HG03103 (cell line): ENCODE data around the gene ZC3H18.

Experiments
- ATAC-seq: cut with Tn5 transposase; IDR thresholded peaks from one replicate; pipeline ENCODE4 v1.9.1; 2021; ENCODE audit warnings: low read depth; ENCODE audit not compliant: unreplicated experiment

ZC3H18 gene

DNA sequence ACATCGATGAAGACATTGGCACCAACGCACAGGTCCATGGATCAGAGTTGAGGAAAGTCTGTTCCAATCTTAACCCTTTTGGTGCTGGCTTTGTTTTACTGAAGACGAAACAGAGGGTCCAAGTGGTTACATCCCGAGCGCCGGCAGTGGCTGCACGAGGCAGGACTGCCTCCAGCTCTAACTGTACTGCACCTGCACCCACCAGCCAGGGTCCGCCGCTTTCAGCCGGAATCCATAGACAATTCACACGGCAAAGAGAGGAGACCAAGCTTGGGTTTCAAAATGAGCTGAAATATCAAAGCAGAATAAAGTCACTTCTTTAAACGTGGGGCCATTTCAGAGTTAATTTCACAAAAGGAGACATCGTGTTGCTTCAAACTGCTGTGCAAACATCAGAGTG, 21.2 kb upstream of the ZC3H18 start:
- ATAC-seq: no peak

DNA sequence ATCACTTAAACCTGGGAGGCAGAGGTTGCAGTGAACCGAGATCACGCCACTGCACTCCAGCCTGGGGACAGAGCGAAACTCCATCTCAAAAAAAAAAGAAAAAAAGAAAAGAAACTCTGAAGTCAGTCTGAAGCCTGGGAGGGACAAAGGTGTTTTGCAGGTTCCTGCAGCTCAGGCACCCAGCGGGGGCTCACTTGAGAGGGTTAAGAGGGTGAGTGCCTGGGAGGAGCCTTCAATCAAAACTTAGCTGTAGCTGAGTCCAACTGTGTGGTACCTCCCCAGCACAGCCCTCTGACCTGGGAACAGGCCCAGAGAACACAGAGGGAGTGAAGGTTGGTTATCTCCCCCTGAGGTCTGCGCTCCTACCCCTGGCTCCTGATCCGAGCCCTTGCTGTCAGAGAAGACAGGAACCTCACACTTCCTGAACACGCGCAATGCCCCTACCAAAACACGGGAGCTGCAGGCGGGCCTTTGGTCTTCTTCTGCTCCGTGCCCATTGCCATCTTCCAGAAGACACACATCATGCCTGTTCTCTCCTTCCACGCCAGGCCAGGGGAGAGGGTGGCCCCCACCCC, 20.4 kb upstream of the ZC3H18 start:
- ATAC-seq: no peak

DNA sequence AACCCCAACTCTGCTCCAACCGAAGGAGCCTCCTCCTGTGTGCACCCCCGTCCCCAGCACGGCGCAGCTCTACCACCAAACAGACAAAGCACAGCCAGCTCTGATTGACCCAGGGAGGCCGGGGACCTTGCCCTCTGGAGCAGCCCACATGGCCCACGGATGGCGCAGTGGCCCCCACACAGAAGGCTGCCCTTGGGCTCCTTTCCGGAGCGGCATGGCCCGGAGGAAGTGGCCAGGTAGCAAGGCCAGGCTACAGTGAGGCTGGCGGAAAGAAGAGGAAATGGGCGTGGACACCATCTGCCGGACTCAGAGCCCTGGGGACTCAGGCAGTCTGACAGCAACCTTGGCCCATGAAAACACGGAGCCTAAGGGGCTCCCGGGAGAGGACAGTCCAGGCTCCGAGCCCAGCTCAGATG, 19.9 kb upstream of the ZC3H18 start:
- ATAC-seq: no peak

DNA sequence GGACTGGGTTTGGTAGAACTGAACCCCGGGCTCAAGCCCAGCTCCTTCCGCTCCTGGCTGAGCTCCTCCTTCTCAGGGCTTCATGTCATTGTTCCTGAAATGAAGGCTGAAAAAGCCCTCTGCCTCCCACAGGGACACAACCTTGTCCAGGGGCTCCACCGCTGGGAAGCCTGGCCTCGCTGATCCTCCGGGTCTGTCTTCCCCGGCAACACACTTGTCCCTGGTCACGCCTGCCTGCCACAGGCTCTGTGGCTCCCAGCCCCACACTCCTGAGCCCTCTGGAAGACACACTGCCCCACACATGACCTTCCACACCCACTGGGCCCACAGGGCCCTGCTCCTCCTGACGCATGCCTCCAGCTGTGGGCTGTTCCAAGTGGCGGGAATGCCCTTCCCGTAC, 18.0 kb upstream of the ZC3H18 start:
- ATAC-seq: no peak

DNA sequence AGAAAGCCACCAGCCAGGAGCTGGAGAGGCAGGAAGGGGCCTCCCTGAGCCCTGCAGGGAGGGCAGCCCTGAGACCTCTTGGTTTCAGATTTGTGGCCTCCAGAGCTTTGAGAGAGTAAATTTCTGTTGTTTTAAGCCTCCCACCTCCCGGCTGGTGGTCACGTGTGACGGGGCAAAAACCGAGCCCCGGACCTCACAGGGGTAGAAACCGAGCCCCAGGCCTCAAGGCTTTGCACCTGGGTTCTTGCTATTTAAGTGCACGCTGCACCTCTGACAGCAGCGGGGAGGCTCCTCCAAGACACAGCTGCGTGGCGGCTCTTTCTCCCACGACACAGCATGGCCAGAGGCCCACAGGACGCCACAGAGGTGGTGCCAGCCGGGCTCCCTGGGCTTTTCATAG, 17.4 kb upstream of the ZC3H18 start:
- ATAC-seq: no peak

DNA sequence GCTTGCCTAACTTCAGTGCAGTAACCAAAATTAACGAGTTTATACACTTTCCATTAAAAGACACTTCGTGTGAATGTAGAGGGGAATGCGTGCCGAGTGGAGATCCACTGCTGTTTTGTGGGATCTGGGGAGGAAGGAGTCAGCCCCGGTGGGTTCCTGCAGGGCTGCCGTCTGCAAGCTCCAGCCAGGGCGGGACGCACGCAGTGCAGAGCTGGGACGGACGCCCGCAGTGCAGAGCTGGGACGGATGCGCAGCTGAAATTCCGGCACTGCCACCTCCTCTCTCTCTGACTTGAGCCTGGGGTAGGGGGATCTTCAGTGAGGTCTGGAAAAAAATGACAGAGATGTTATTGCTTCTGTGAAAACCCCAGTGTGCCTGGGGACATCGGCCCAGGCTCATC, 16.5 kb upstream of the ZC3H18 start:
- no peak for ATAC-seq

DNA sequence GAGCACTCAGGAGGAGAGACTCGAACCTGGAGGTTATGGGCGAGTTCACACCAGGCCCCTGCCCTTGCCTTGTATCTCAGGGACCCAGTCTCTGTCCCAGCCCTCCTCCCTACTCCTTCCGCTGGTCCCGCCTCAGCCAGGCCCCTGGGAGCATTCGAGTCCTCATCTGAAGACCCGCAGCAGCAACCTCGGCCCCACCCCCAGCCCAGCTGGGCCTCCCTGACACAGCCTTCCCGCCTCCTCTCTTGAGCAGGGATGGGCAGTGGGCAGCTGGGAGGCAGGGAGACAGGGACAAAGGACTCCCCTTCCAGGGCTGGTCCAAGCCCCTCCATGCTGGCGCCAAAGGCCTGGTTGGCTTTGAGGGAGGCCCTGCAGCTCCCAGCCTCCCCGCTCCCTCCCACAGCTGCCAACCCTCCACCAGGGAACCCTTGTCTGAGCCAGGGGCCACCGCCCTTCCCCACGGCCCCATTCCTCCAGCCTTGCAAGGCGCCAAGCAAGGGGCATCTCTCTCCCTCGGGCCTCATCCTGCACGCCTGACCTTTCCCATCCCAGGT, 15.4 kb upstream of the ZC3H18 start:
- no peak for ATAC-seq

DNA sequence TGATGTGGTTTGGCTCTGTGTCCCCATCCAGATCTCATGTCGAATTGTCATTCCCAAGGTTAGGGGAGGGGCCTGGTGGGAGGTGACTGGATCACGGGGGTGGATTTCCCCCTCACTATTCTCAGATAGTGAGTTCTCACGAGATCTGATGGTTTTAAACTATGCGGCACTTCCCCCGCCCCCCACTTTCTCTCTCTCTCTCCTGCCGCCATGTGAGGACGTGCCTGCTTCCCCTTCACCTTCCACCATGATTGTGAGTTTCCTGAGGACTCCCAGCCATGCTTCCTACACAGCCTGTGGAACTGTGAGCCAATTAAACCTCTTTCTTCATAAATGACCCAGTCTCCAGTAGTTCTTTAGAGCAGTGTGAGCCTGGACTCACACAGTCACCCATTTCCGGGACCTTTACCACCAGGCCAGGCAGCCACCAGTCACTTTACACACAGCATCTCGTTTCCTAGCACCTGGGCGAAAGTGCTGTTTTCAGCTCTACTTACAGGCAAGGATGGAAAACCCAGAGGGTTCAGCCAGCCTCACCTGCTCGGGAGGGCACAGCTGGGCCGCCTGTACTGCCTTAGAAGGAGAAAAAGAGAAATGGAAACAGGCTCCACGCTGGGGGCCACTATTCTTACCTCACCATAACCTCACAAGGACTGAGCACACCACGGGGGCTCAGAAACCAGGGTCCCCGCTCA, 13.8 kb upstream of the ZC3H18 start:
- ATAC-seq: no peak

DNA sequence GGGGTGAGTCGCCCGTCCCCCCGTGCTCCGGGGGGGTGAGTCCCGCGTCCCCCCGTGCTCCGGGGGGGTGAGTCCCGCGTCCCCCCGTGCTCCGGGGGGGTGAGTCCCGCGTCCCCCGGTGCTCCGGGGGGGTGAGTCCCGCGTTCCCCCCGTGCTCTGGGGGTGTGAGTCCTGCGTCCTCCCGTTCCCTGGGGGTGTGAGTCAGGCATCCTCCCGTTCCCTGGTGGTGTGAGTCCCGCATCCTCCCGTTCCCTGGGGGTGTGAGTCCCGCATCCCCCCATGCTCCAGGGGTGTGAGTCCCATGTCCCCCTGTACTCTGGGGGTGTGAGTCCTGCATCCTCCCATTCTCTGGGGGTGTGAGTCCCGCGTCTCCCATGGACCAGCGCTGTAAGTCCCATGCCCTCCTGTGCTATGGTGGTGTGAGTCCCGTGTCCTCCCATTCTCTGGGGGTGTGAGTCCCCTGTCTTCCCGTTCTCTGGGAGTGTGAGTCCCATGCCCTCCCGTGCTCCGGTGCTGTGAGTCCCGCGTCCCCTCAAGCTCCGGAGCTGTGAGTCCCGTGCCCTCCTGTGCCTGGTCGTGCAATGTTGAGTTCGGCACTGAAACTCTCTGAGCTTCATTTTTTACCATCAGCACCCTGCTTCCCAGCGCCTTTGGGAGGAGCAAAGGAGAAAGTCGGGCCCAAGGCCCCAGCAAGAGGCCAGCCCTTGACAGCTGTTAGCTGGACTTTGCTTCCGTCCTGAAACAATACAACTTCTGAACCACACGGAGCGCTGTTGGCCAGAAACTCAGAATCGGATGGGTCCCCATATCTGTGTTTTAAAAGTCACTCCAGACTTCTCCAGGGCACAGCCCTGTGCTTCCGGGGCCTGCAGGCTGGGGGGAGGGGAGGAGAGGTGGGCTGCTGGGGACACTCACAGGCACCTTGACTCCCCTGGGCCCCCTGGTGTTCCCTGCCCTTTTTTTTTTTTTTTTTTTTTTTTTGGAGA, 11.5 kb upstream of the ZC3H18 start:
- ATAC-seq: no peak

DNA sequence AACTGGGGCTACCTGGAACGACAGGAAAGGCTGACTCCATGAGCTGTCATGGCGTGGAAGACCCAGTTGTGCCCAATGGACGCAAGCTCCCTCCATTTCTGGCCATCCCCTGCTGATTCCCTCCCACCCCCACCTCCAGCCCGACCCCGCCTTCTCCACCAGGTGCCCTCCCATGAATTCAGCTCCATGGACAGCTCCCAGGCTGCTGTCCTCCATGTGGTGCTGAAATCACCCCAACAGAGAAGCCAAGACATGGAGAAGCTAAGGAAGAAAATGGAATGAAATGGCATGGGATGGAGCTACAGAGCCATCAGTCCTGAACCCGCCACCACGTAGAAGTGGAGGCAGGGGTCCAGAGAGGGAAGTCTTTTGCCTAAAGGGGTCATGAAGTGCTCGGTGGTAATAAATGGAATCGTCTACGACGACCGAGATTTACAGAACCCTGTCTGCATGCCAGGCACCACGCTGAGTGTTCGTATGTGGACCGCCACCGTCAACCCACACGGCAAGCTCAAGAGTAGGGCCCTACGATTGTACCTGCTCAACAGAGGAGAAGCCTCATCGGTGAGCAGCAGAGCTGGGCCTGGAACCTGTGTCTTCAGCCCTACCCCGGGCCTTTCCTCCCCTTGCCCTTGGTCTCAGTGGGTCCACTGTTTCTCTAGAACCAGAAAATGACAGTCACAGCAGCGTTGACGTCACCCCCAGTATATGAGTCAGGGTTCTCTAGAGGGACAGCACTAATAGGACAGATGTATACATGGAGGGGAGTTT, 9.3 kb upstream of the ZC3H18 start:
- no peak for ATAC-seq

DNA sequence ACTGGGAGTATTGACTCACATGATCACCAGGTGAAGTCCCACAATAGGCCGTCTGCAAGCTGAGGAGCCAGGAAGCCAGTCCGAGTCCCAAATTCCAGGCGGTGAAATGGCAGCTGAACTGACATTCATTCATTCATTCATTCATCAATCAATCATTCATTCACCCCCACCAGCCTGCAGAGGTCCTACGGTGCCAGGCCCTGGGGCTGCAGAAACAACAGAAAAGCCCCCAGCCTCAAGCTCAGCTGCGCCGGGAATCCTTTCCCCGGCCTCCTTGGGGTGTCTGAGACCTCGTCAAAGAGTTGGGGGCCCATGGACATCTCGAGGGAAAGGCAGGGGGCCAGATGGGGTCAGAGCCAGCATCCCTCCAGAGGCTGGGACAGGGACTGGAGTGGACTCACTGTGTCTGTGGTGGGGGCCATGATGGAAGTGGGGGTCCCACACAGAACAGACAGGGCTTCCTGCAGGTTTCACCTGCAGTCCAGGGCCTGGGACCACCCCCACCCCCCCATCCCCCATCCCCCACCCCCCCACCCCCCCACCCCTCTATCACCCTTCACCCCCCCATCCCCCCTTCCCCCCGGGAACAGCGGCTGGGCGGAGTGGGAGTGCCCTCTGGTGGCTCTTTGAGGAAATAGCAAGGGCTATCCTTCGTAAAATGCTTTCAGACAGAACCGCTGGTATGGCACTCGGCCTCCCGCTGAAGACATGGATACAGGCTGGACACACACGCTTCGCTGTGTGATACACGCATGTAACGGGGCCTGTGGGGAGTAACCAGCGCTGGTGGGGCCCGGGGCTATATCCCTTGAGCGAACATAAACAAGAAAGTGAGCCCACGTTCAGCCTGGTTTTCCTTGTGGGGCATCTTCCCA, 8.5 kb upstream of the ZC3H18 start:
- no peak for ATAC-seq

DNA sequence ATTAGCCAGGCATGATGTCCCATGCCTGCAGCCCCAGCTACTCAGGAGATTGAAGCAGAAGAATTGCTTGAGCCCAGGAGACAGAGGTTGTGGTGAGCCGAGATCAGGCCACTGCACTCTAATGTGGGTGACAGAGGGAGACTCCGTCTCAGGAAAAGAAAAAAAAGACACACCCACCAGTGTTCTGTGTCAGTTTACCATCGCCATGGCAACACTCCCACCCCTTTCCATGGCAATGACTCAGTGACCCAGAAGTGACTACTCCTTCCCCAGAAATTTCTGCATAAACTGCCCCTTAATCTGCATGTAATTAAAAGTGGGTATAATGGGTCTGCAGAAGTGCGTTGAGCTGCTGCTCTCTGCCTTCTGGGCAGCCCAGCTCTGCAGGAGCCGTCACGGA, 4.0 kb upstream of the ZC3H18 start:
- no peak for ATAC-seq

DNA sequence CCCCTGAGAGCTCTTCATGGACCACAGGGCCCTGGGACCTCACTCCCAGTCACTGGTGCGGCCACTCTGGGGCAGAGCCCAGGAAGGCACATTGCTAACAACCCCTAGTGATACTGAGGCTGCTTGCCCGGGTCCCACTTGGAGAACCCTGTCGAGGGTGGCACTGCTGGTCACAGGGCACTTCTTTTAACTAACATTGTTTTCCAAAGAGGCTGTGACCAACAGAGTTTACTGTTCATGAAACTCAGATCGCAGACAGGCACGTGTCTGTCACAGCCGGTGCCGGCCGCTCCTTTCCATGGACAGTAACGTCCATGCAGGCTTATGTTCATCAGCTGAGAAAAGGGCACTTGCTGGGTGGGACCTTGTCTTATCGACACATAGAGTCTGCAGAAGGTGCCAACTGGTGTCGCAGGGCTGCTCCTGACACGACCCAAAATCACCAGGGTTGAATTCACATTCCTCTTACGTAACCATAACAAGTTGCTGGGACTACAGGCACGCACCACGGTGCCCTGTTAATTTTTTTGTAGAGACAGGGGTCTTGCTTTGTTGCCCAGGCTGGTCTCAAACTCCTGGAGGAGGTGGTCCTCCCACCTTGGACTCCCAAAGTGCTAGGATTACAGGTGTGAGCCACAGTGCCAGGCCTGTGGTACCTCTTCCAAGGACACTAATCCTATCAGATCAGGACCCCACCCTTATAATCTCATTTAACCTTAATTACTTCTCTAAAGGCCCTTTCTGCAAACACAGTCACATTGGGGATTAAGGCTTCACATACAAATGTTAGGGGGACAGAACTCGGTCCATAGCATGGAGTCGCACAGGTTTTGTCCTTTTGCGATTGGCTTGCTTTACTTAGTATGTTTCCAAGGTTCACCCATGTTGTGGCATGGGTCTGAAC, 1.2 kb upstream of the ZC3H18 start:
- no peak for ATAC-seq

DNA sequence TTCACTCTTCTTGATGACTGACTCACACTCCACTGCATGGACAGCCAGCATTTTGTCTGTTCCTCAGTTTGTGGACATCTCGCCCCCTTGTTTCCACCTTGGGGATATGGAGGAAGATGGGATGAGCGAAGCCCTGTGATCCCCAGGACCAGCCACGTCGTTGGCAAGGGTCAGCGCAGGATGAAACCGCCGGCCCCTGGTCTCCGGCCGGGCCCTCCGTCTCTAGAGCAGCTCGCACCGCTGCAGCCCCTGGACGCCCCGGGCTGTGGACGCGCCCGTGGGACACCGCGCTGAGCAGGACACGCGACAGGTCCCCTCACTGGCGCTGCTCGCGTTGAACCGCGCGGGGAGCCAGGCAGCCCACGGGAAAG, 604 bp upstream of the ZC3H18 start:
- peak; percentile 30 for ATAC-seq

DNA sequence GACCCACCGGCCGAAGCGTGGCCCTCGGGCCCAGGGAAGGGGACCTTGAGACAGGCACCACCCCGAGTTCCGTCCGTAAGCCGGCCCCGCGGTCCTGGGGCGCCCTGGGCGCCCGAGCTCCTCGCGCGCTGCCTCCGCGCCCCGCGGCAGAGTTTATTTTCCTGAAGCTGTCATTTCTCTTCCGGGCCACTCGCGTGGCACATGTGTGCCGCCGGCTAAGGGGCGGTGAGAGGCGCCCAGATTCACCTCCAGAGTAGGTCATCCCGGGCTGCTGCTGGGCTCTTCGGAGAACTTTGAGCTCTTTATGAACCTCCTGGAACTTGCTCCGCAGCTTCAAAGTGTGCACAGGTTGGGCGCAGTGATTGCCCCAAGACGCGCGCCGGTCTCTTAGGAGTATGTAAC, 489 bp downstream of the ZC3H18 start:
- ATAC-seq: no peak

DNA sequence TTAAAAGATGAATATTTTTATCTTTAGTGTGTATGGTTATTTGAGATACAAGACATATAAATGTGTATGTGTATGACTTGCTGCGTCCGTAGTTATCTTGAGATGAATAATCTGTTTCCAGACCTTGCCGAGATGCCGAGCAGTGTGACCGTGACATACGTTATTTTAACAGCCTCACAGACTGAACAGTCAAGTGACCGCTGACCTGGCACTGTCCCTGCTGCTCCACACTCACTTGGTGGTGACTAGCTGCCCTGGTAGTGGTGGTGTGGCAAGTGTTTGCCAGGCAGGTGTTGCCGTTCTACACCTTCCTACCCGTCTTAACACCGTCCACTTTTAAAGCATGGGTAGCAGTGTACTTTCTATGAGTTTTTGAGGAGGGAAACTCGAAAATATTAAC, 5.0 kb downstream of the ZC3H18 start:
- ATAC-seq: no peak

DNA sequence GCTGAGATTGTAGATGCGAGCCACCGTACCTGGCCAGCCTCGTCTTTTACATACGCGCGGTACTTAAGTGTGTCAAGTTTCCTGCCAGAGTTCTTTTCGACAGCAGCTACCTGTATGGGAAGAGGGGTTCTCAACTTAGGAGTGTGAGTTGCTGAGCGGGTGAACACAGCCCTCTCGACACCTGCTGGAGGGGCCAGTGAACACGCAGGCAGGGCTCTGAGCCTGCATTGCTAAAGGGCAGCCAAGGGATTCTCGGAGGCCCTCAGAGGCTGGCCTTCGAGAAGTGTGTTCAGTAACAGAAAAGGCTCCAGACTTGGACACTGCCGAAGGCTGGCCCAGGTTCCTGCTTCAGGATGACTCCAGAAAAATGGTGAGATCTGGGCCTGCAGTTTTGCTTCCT, 6.1 kb downstream of the ZC3H18 start:
- no peak for ATAC-seq

DNA sequence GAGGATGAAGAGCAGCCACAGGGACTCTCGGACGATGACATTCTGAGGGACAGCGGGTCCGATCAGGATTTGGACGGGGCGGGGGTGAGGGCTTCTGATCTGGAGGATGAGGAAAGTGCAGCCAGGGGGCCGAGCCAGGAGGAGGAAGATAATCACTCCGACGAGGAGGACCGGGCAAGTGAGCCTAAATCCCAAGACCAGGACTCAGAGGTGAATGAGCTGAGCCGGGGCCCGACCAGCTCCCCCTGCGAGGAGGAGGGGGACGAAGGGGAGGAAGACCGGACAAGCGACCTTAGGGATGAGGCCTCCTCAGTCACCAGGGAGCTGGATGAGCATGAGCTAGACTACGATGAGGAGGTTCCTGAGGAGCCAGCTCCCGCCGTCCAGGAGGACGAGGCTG, 7.0 kb downstream of the ZC3H18 start:
- ATAC-seq: no peak
